ENCODE results near the gene PCDHA5. TPM values are rescaled to one million over a fixed set of nuclear protein-coding genes. Genes with fewer than 3 reads are reported as not detected.

The PCDHA5 gene
- under 0.01 and 0.05 TPM in 2 replicates for total RNA-seq

DNA sequence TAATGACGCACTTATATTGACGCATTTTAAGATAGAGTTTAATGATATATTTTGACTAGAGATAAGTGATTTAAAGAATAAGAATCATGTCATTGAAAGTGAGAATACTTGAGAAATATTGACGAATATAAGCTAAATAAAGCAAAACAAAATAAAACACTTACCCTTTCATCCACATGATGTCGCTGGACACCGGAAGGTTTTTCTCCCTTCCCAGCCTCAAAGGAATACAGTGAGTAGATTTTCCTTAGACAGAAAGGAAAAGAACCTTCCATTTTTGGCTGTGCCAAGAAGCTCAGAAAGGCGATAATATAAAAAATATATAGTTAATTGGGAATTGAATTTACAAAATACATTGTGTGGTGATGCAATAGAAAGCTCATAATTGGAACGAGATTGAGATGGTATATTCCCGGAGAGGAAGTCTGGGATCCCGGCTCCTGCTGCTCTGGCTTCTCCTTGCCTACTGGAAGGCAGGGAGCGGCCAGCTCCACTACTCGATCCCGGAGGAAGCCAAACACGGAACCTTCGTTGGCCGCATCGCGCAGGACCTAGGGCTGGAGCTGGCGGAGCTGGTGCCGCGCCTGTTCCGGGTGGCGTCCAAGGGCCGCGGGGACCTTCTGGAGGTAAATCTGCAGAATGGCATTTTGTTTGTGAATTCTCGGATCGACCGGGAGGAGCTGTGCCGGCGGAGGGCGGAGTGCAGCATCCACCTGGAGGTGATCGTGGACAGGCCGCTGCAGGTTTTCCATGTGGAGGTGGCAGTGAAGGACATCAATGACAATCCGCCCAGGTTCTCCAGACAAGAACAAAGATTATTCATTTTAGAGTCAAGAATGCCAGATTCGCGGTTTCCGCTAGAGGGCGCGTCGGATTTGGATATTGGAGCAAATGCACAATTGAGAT, at the start of gene PCDHA5:
Gene PCDHA5, plus strand, starts transcription at position 239 of the 906 bp plus-strand sequence.

DNA sequence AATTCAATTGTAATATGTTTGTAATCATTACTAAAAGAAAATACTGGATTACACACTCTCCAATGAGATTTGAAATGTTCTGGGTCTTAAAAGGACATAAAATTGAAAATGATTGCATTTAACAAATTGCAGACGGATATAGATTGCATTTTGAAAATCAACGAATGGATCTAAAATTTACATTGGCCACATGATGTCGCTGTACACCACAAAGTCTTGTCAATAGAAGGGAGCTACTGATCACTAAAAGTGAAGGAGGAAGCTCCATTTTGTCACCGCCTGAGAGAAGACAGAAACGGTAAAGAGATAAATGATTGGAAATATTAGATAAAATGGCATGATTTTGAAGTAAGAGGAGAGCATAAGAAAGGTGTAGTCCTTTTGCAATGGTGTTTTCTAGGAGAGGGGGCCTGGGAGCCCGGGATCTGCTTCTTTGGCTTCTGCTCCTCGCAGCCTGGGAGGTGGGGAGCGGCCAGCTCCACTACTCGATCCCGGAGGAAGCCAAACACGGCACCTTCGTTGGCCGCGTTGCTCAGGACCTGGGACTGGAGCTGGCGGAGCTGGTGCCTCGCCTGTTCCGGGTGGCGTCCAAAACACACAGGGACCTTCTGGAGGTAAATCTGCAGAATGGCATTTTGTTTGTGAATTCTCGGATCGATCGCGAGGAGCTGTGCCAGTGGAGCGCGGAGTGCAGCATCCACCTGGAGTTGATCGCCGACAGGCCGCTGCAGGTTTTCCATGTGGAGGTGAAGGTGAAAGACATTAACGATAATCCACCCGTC, 35.3 kb upstream of the PCDHA5 start, which contains the start of gene PCDHA1:
Gene PCDHA1, plus strand, starts transcription at position 236 of the 782 bp plus-strand sequence.

DNA sequence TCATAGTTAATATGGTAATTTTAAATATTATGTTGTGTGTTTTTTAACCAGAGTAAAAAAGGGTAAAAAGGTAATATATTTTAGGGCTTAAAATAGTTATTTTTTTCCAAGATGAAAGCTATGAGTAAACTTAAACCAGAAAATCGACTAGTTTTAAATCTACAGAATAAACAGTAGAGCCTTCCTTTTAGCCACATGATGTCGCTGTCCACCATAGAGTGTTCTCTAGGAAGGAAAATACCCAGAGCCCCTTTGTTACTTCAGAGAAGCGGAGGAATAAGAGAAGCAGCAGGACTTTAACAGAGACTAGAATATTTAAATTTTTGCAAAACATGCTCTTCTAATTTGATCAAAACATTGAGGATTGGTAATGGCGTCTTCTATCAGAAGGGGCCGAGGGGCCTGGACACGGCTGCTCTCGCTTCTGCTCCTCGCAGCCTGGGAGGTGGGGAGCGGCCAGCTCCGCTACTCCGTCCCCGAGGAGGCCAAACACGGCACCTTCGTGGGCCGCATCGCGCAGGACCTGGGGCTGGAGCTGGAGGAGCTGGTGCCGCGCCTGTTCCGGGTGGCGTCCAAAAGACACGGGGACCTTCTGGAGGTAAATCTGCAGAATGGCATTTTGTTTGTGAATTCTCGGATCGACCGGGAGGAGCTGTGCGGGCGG, 26.7 kb upstream of the PCDHA5 start, which contains the start of gene PCDHA2:
Gene PCDHA2, plus strand, starts transcription at position 258 of the 664 bp plus-strand sequence.

DNA sequence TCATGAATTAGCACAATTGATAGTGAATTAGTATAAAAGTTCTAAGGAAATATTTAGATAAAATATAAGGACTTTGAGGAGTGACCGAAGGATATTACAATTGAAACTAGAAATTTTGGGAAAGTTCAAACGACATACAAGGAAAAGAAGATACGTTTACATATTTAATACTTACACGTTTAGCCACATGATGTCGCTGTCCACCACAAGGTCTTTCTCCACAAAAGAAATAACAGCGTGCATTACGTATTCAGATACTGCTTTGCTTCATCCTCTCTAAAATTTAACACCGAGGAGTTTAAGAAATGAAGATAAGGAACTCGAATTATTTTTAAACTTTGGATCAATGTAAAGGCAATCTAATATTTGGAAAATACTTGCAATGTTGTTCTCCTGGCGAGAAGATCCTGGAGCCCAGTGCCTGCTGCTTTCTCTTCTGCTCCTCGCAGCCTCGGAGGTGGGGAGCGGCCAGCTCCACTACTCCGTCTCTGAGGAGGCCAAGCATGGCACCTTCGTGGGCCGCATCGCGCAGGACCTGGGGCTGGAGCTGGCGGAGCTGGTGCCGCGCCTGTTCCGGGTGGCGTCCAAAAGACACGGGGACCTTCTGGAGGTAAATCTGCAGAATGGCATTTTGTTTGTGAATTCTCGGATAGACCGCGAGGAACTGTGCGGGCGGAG, 20.5 kb upstream of the PCDHA5 start, which contains the start of gene PCDHA3:
Gene PCDHA3, plus strand, starts transcription at position 242 of the 678 bp plus-strand sequence.

DNA sequence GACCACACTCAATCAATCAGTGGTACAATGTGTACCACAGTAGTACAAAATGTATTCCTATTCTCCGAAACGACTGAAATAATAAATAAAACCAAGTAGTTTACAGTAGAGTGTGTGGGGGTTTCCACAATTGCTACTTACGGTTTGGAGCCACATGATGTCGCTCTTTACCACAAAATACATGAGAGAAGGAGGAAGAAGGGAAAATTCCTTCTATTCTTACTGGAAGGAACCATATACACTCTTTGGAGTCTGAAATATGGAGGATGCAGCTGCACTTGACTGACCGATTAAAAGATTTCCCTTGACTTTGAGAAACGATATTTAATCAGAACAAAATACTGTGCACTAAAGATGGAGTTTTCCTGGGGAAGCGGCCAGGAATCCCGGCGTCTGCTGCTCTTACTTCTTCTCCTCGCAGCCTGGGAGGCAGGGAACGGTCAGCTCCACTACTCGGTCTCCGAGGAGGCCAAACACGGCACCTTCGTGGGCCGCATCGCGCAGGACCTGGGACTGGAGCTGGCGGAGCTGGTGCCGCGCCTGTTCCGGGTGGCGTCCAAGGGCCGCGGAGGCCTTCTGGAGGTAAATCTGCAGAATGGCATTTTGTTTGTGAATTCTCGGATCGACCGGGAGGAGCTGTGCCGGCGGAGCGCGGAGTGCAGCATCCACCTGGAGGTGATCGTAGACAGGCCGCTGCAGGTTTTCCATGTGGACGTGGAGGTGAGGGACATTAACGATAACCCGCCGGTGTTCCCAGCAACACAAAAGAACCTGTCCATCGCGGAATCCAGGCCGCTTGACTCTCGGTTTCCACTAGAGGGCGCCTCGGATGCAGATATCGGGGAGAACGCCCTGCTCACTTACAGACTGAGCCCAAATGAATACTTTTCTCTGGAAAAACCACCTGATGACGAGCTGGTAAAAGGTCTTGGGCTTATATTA, 14.3 kb upstream of the PCDHA5 start, which contains the start of gene PCDHA4:
Gene PCDHA4, plus strand, starts transcription at position 235 of the 942 bp plus-strand sequence.

DNA sequence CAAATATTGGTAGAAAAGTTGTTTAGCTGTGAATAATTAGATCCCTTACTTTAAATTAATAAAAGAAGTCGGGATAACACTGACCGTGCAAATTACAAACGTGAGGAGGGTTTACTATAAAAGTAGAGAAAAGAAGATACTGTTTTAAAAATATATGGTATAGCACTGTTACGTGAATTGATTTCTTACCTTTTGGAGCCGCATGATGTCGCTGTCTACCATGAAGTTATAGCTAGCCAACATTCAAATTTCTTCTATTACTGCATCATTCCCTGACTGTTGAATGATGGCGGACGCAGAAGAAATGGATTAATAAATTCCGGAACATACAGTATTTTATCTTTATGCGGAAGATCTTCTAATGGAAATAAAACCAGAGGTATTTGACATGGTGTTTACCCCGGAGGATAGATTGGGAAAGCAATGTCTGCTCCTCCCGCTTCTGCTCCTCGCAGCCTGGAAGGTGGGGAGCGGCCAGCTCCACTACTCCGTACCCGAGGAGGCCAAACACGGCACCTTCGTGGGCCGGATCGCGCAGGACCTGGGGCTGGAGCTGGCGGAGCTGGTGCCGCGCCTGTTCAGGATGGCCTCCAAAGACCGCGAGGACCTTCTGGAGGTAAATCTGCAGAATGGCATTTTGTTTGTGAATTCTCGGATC, 6.4 kb downstream of the PCDHA5 start, which contains the start of gene PCDHA6:
Gene PCDHA6, plus strand, starts transcription at position 257 of the 658 bp plus-strand sequence. Its CDS starts 132 bp downstream, at position 389.

DNA sequence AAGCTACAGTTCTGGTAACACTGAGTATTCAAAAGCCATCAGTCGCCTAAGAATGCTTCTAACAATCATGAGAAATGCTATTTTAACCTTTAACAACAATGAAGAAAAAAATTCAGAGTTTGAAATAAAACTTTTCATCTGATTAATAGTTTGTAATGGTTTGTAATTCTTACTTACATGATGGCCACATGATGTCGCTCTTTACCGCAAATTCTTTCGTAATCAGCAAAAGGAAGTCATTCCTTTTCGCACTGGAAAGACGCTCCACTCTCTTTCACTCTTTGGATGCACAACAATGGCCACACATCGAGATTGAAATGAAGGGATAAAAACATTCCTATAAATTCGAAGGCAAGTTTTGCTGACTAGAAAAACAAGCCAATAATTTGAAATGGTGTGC, 12.6 kb downstream of the PCDHA5 start, which contains the start of gene PCDHA7:
Gene PCDHA7, plus strand, starts transcription at position 277 of the 400 bp plus-strand sequence. Its CDS starts 115 bp downstream, at position 392.

DNA sequence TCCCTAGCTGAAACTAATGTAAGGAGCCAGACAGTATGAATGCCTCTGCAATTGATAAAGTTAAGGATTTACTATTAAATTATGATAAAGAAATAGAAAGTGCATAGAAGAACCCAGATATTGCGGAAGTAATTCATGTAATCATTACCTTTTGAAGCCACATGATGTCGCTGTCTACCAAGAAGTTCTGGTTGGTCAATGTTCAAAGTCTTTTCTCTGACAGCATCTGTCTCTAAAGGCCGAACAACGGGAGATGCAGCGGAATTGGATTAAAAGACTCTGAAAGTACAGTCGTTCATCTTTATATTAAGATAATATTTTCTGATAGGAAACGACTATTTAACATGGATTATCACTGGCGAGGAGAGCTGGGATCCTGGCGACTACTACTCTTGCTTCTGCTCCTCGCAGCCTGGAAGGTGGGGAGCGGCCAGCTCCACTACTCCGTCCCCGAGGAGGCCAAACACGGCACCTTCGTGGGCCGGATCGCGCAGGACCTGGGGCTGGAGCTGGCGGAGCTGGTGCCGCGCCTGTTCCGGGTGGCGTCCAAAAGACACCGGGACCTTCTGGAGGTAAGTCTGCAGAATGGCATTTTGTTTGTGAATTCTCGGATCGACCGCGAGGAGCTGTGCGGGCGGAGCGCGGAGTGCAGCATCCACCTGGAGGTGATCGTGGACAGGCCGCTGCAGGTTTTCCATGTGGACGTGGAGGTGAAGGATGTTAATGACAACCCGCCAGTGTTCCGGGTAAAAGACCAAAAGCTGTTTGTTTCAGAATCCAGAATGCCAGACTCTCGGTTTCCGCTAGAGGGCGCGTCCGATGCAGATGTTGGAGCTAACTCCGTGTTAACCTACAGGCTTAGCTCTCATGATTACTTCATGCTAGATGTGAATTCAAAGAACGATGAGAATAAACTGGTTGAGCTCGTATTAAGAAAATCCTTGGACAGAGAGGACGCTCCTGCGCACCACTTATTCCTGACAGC, 19.9 kb downstream of the PCDHA5 start, which contains the start of gene PCDHA8:
Gene PCDHA8, plus strand, starts transcription at position 210 of the 985 bp plus-strand sequence. Its CDS starts 135 bp downstream, at position 345.

DNA sequence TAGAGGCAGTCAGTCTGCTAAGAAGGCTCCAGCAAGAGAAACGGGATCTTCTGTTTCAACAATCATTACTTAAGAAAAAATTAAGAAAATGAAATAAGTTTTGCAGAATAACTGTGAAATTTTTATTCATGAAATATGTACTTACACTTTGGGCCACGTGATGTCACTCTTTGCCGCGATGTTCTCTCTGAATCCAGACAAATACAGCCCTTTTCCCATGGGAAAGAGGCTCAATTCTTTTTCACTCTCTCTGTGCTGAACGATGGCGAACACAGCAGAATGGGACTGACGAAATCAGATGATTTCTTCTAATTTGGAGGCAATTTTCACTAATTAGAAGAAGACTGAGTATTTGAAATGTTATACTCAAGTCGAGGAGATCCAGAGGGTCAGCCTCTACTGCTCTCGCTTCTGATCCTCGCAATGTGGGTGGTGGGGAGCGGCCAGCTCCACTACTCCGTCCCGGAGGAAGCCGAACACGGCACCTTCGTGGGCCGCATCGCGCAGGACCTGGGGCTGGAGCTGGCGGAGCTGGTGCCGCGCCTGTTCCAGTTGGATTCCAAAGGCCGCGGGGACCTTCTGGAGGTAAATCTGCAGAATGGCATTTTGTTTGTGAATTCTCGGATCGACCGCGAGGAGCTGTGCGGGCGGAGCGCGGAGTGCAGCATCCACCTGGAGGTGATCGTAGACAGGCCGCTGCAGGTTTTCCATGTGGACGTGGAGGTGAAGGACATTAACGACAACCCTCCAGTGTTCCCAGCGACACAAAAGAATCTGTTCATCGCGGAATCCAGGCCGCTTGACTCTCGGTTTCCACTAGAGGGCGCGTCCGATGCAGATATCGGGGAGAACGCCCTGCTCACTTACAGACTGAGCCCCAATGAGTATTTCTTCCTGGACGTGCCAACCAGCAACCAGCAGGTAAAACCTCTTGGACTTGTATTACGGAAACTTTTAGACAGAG, 27.0 kb downstream of the PCDHA5 start, which contains the start of gene PCDHA9:
Gene PCDHA9, plus strand, starts transcription at position 244 of the 964 bp plus-strand sequence. Its CDS starts 114 bp downstream, at position 358.

DNA sequence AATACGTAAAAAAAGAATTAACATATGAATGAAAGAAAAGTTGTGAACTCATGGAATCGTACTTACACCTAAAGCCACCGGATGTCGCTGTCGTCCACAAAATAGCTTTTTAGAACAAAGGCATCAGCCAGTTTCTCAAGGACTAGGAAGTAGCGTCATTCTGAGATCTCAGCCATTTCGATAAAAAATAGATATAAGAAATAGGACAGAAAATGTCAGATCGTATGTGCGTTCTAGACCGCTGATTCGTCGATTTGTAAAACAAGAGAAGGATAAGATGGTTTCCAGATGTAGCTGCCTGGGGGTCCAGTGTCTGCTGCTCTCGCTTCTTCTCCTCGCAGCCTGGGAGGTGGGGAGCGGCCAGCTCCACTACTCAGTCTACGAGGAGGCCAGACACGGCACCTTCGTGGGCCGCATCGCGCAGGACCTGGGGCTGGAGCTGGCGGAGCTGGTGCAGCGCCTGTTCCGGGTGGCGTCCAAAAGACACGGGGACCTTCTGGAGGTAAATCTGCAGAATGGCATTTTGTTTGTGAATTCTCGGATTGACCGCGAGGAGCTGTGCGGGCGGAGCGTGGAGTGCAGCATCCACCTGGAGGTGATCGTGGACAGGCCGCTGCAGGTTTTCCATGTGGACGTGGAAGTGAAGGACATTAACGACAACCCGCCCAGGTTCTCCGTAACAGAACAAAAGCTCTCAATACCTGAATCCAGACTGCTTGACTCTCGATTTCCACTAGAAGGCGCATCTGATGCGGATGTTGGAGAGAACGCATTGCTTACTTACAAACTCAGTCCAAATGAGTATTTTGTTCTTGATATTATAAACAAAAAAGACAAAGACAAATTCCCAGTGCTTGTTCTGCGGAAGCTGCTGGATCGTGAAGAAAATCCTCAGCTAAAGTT, 34.6 kb downstream of the PCDHA5 start, which contains the start of gene PCDHA10:
Gene PCDHA10, plus strand, starts transcription at position 126 of the 903 bp plus-strand sequence. Its CDS starts 152 bp downstream, at position 278.

DNA sequence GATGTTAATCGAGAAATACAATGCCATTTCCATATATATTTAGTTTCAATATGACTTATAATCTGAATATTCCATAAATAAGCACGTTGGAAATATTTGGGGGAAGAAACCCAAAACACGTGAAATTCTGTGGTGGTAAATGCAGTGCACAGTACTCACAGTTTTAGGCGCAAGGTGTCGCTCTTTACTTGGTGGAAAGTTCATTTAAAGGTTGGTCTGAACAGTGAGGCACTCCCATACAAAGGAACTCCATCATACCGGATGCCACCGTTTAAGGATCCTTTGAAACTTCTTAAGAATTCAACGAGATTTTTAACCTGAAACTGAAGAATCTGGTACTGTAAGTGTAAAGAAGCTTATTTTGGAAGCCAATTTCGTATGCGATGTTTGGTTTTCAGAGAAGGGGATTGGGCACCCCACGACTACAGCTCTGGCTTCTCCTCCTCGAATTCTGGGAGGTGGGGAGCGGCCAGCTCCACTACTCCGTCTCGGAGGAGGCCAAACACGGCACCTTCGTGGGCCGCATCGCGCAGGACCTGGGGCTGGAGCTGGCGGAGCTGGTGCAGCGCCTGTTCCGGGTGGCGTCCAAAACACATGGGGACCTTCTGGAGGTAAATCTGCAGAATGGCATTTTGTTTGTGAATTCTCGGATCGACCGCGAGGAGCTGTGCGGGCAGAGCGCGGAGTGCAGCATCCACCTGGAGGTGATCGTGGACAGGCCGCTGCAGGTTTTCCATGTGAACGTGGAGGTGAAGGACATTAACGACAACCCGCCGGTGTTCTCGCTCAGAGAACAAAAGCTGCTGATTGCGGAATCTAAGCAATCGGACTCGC, 47.5 kb downstream of the PCDHA5 start, which contains the start of gene PCDHA11:
Gene PCDHA11, plus strand, starts transcription at position 237 of the 834 bp plus-strand sequence. Its CDS starts 147 bp downstream, at position 384.

Measured in smooth muscle cell of the umbilical artery (primary cell).